ENCODE measurements around the gene SMIM20. TPM values are rescaled to one million over a fixed set of nuclear protein-coding genes. Genes with fewer than 3 reads are reported as not detected.

Gene SMIM20
- polyA plus RNA-seq, 1 donor from 2014 or later: 19.1 TPM

DNA sequence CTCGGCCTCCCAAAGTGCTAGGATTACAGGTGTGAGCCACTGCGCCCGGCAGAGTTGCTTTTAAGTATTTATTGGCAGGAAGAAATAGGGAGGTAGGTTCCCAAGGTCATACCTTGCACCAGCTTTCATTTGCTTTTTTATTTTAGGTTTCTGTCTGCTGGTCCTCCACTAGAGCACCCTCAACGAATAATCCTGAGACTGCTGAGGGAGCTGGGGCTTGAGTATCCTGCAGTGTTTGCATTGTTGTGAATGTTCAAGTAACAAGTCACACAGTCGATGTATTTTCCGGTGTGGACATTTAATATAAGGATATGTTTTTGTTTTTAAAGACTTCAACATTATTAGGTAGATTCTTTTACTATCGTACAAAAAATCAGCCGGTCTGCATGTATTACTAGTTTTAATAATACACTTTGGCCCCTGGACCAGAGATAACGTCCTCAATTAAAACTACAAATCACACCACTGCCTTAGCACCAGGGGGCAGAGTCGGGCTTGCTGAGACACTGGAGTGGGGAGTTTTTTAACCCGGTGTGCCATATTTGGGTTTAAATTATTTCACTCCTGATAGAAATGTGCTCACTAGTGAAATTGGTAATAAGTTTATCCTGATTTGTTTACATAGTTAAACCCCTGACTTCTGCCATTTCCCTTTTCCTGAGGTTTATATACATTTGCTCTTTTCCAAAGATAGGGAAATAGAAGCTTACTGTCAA is 11.6 kb downstream of the SMIM20 start:
- H3F3A ChIP-seq (ENCODE audit: insufficient read depth, low read length, poor library complexity, severe bottlenecking): no peaks in the 10 kb centered on the region
- no peak overlapping the region for H3K27ac ChIP-seq (ENCODE audit: low read length)
- no peak overlapping the region for H2AFZ ChIP-seq (ENCODE audit: low read depth, low read length)
- H3K36me3 ChIP-seq (ENCODE audit: insufficient read depth, low read length): no peaks in the 10 kb centered on the region
- no peaks in the 10 kb centered on the region for H3K27me3 ChIP-seq (ENCODE audit: insufficient read depth, low read depth, low read length)
- H3K9me3 ChIP-seq (ENCODE audit: low read length): no peaks in the 10 kb centered on the region
- H3K4me2 ChIP-seq (ENCODE audit: low read length): no peak overlapping the region
- H4K20me1 ChIP-seq (ENCODE audit: insufficient read depth): no peaks in the 10 kb centered on the region
- H3K79me2 ChIP-seq (replicated peaks; ENCODE audit: insufficient read depth, low read length): no peaks in the 10 kb centered on the region
- H3K9me2 ChIP-seq (ENCODE audit: insufficient read depth, low read length): no peaks in the 10 kb centered on the region
- H3K4me3 ChIP-seq (ENCODE audit: low read length): no peak overlapping the region
- H3K9ac ChIP-seq (ENCODE audit: low read length): no peak overlapping the region
- TF ChIP-seq RAD21 (conservative IDR thresholded peaks at IDR 0.05): peak; percentile 49
- TF ChIP-seq EZH2 (IDR thresholded peaks at IDR 0.05; ENCODE audit: borderline replicate concordance, insufficient read depth, low read length, poor library complexity, severe bottlenecking): no peak
- TF ChIP-seq SMC3 (conservative IDR thresholded peaks at IDR 0.05; ENCODE audit: poor library complexity): peak; percentile 59
- TF ChIP-seq CTCF (IDR thresholded peaks at IDR 0.05; ENCODE audit: poor library complexity, severe bottlenecking): peak; percentile 54

- H3K4me2 ChIP-seq (ENCODE audit: low read length): no peak overlapping the region
- no peak overlapping the region for H3K4me3 ChIP-seq (ENCODE audit: low read length)
- no peaks in the 10 kb centered on the region for H3K9me2 ChIP-seq (ENCODE audit: insufficient read depth, low read length)
- no peak overlapping the region for H3K27ac ChIP-seq (ENCODE audit: low read length)
- H3K36me3 ChIP-seq (ENCODE audit: insufficient read depth, low read length): no peaks in the 10 kb centered on the region
- no peaks in the 10 kb centered on the region for H4K20me1 ChIP-seq (ENCODE audit: insufficient read depth)
- H3K79me2 ChIP-seq (replicated peaks; ENCODE audit: insufficient read depth, low read length): no peaks in the 10 kb centered on the region
- H3K9me3 ChIP-seq (ENCODE audit: low read length): no peaks in the 10 kb centered on the region
- no peak overlapping the region for H2AFZ ChIP-seq (ENCODE audit: low read depth, low read length)
- H3F3A ChIP-seq (ENCODE audit: insufficient read depth, low read length, poor library complexity, severe bottlenecking): no peaks in the 10 kb centered on the region
- H3K27me3 ChIP-seq (ENCODE audit: insufficient read depth, low read depth, low read length): no peaks in the 10 kb centered on the region
- no peak overlapping the region for H3K9ac ChIP-seq (ENCODE audit: low read length)
- TF ChIP-seq RAD21 (conservative IDR thresholded peaks at IDR 0.05) (no peak), EP300 (conservative IDR thresholded peaks at IDR 0.05; ENCODE audit: poor library complexity, severe bottlenecking) (no peak), CTCF (IDR thresholded peaks at IDR 0.05; ENCODE audit: poor library complexity, severe bottlenecking) (no peak), EZH2 (IDR thresholded peaks at IDR 0.05; ENCODE audit: borderline replicate concordance, insufficient read depth, low read length, poor library complexity, severe bottlenecking) (no peak), TAF1 (IDR thresholded peaks at IDR 0.05; ENCODE audit: low read depth) (no peak), POLR2AphosphoS5 (IDR thresholded peaks at IDR 0.05) (no peak), MXI1 (conservative IDR thresholded peaks at IDR 0.05; ENCODE audit: poor library complexity, severe bottlenecking) (no peak), REST (IDR thresholded peaks at IDR 0.05; ENCODE audit: borderline replicate concordance) (no peak), SMC3 (conservative IDR thresholded peaks at IDR 0.05; ENCODE audit: poor library complexity) (no peak)
These were observed 12.4 kb downstream of the SMIM20 start for GRCh38 chr4:25926462-25926861.
